K562 (cell line): ENCODE measurements around the gene TEAD3. TPM values are rescaled to one million over a fixed set of nuclear protein-coding genes. Genes with fewer than 3 reads are reported as not detected.

Source experiments
- ATAC-seq: fragments of 200-7000 bp; cut with Tn5 transposase; 3 replicates; pipeline ENCODE4 v1.9.1; 2020; ENCODE audit warnings: moderate library complexity
- BruUV-seq: library from RNA; stranded (reverse); fragments of 400-500 nt; replicated peaks from 2 replicates; lab custom pipeline; 2021; lab: Mats Ljungman, UMichigan
- CTCF ChIA-PET: fragments of 300-600 bp; formaldehyde crosslinking; extraction: SDS; loops from one replicate; lab custom pipeline; 2021; ENCODE audit warnings: low intra/inter-chr PET ratio; lab: Yijun Ruan, JAX
- POLR2A ChIA-PET: fragments of 300-600, 350-650 bp; sonication (Branson Sonifier 250); formaldehyde crosslinking; extraction: SDS; loops from one replicate; lab custom pipeline; 2021; ENCODE audit warnings: antibody characterized with exemption, inconsistent platforms; lab: Yijun Ruan, JAX
- DNase-seq, 4 experiments: peaks; one replicate each; pipeline versions ENCODE4 v3.0.0 to v3.0.0-alpha.2; 2011 to 2018; ENCODE audit warnings: low spot score in 3 of 4, mixed read lengths in 3 of 4; ENCODE audit errors: extremely low read depth in 1 of 4
- FAIRE-seq: peaks from 2 replicates; lab custom pipeline; 2011; peaks lifted over from hg19 to GRCh38; lab: Jason Lieb, UNC
- H2AFZ ChIP-seq: 2 replicates; pipeline ENCODE4 v1.6.0; 2011; ENCODE audit warnings: low read depth, low read length, control low read depth, inconsistent platforms
- H3K27ac ChIP-seq: fragments of 200-600 bp; 3 replicates; pipeline ENCODE4 v1.8.0; 2011; ENCODE audit warnings: low read depth, mild to moderate bottlenecking, control low read depth, inconsistent platforms, low read length, moderate library complexity, mixed read lengths; ENCODE audit errors: extremely low read depth
- H3K27me3 ChIP-seq, 2 experiments: fragments of 300-600 bp in 1 of 2; 2 replicates in 1 of 2; 3 replicates in 1 of 2; pipeline versions ENCODE4 v1.6.0 to v1.8.0; 2011; ENCODE audit warnings: inconsistent platforms in 2 of 2, low read length in 2 of 2, mild to moderate bottlenecking in 1 of 2, mixed read lengths in 1 of 2, moderate library complexity in 1 of 2; ENCODE audit not compliant: control insufficient read depth in 2 of 2, insufficient read depth in 2 of 2
- H3K36me3 ChIP-seq: fragments of 300-600 bp; 3 replicates; pipeline ENCODE4 v1.8.0; 2011; ENCODE audit warnings: mild to moderate bottlenecking, low read length, inconsistent platforms; ENCODE audit not compliant: control insufficient read depth, insufficient read depth
- H3K4me1 ChIP-seq, 2 experiments: fragments of 200-600 bp in 1 of 2; replicated peaks in 1 of 2; 2 replicates in 1 of 2; 3 replicates in 1 of 2; pipeline versions ENCODE4 v1.5.1 to v1.8.0; 2011; ENCODE audit warnings: inconsistent platforms in 2 of 2, low read length in 2 of 2, mild to moderate bottlenecking in 1 of 2, mixed read lengths in 1 of 2, moderate library complexity in 1 of 2; ENCODE audit not compliant: control insufficient read depth in 2 of 2, insufficient read depth in 2 of 2
- H3K4me2 ChIP-seq: 2 replicates; pipeline ENCODE4 v1.6.1; 2011; ENCODE audit warnings: low read length, control low read depth, inconsistent platforms, mixed read lengths; ENCODE audit not compliant: insufficient read depth
- H3K4me3 ChIP-seq: fragments of 200-600 bp; sonication (generic), shearing (Covaris generic); 2 replicates; pipeline ENCODE4 v1.5.1; 2016; ENCODE audit warnings: control low read depth, inconsistent platforms
- H3K79me2 ChIP-seq: fragments of 200-600 bp; 3 replicates; pipeline ENCODE4 v1.8.0; 2011; ENCODE audit warnings: low read length, inconsistent platforms; ENCODE audit not compliant: control insufficient read depth, insufficient read depth
- H3K9ac ChIP-seq, 2 experiments: 2 replicates each; pipeline versions ENCODE4 v1.6.0 to v1.6.1; 2011; ENCODE audit warnings: low read depth in 2 of 2, low read length in 2 of 2, control low read depth in 1 of 2, inconsistent platforms in 1 of 2, mild to moderate bottlenecking in 1 of 2, mixed read lengths in 1 of 2; ENCODE audit not compliant: insufficient read depth in 1 of 2
- H3K9me1 ChIP-seq: one replicate; pipeline ENCODE4 v1.6.0; 2011; ENCODE audit warnings: inconsistent platforms, mild to moderate bottlenecking, low read length, moderate library complexity; ENCODE audit not compliant: control insufficient read depth, insufficient read depth
- H3K9me3 ChIP-seq: replicated peaks from 2 replicates; pipeline ENCODE4 v1.5.1; 2011; ENCODE audit warnings: low read depth, low read length, inconsistent platforms; ENCODE audit not compliant: control insufficient read depth, insufficient read depth
- H4K20me1 ChIP-seq: replicated peaks from 2 replicates; pipeline ENCODE4 v1.6.1; 2011; ENCODE audit warnings: low read length, inconsistent platforms, mixed read lengths; ENCODE audit not compliant: control insufficient read depth, insufficient read depth
- BHLHE40 ChIP-seq: IDR thresholded peaks from 2 replicates; pipeline ENCODE4 v1.6.1; 2011; ENCODE audit warnings: low read length, improper control_type of control experiment
- CTBP1 ChIP-seq: fragments of 450-650 bp; IDR thresholded peaks from 2 replicates; pipeline ENCODE4 v1.6.1; 2016; ENCODE audit warnings: borderline replicate concordance
- ETS1 ChIP-seq: conservative IDR thresholded peaks from 2 replicates; pipeline ENCODE4 v1.6.1; 2011; ENCODE audit warnings: low read depth, mild to moderate bottlenecking, low read length; ENCODE audit not compliant: control insufficient read depth
- HDGF ChIP-seq: fragments of 450-650 bp; IDR thresholded peaks from 2 replicates; pipeline ENCODE4 v1.6.1; 2016
- HMGN3 ChIP-seq: IDR thresholded peaks from 2 replicates; pipeline ENCODE4 v1.6.1; 2011; ENCODE audit warnings: borderline replicate concordance, low read depth, mild to moderate bottlenecking, mixed read lengths, low read length; ENCODE audit not compliant: insufficient read length; ENCODE audit errors: extremely low read depth
- HOMEZ ChIP-seq: fragments of 250-450 bp; sonication (Bioruptor Pico); IDR thresholded peaks from 2 replicates; pipeline ENCODE4 v1.4.0; 2020; ENCODE audit warnings: mild to moderate bottlenecking, moderate library complexity
- JUND ChIP-seq, 2 experiments: IDR thresholded peaks; 2 replicates in 1 of 2; 3 replicates in 1 of 2; pipeline ENCODE4 v1.6.1; 2011; ENCODE audit warnings: borderline replicate concordance in 2 of 2, low read depth in 2 of 2, low read length in 2 of 2, improper control_type of control experiment in 1 of 2, missing biosample characterization in 1 of 2, missing genetic modification characterization in 1 of 2, missing genetic modification reagents in 1 of 2
- KDM2B ChIP-seq: fragments of 250-450 bp; sonication (Bioruptor Pico); IDR thresholded peaks from 2 replicates; pipeline ENCODE4 v1.8.0; 2021; ENCODE audit warnings: mild to moderate bottlenecking, moderate library complexity
- LCOR ChIP-seq: sonication (generic); formaldehyde crosslinking; IDR thresholded peaks from 2 replicates; pipeline ENCODE4 v1.8.0; 2022; ENCODE audit warnings: mild to moderate bottlenecking, missing genetic modification reagents
- NR0B1 ChIP-seq: fragments of 450-650 bp; IDR thresholded peaks from one replicate; pipeline ENCODE4 v1.6.1; 2018; ENCODE audit warnings: mild to moderate bottlenecking, moderate library complexity; ENCODE audit not compliant: partially characterized antibody
- SIN3A ChIP-seq, 2 experiments: fragments of 150-350 bp in 1 of 2; IDR thresholded peaks; 2 replicates each; pipeline ENCODE4 v1.6.1; 2011 to 2016; ENCODE audit warnings: borderline replicate concordance in 2 of 2, low read depth in 2 of 2, low read length in 2 of 2, mild to moderate bottlenecking in 2 of 2, moderate library complexity in 2 of 2; ENCODE audit not compliant: control insufficient read depth in 1 of 2
- ZBTB5 ChIP-seq: fragments of 450-650 bp; IDR thresholded peaks from 2 replicates; pipeline ENCODE4 v1.6.1; 2017; ENCODE audit warnings: antibody characterized with exemption
- ZNF277 ChIP-seq: fragments of 250-450 bp; sonication (Bioruptor Pico); IDR thresholded peaks from 2 replicates; pipeline ENCODE4 v1.8.0; 2022; ENCODE audit warnings: inconsistent platforms, mild to moderate bottlenecking, moderate library complexity, borderline replicate concordance
- WGBS: fragments of 100-300 bp; shearing (Covaris generic); methylation state at CpG from one replicate; pipeline ENCODE4 v1.1.6; 2016; ENCODE audit warnings: low coverage, mixed read lengths; ENCODE audit not compliant: insufficient coverage; ENCODE audit errors: missing lambda C conversion rate; 5-methylcytosine and 5-hydroxymethylcytosine counted together
- in situ Hi-C: fragments of 300-500 bp; cut with MboI; formaldehyde crosslinking; loops from 4 replicates; pipeline ENCODE4 v1.15.0; 2018; ENCODE audit warnings: inconsistent platforms, mixed read lengths
- intact Hi-C: fragments of 100-400 bp; cut with micrococcal nuclease; formaldehyde crosslinking; loops from 2 replicates; pipeline ENCODE4 v1.14.2; 2022
- polyA plus RNA-seq, 8 experiments: library from polyadenylated mRNA; depleted of rRNA in 4 of 8; stranded (reverse) in 5 of 8; unstranded in 3 of 8; fragments of >200 nt; fragmentation: Nextera tagmentation in 2 of 8; fragmentation: Illumina TruSeq in 1 of 8; extraction: Ambion mirVana in 2 of 8; extraction: Trizol in 1 of 8; gene quantifications; 2 replicates each; pipeline versions ENCODE4 v1.2.1 to v1.2.3, GENCODE V29; 2011 to 2014; ENCODE audit warnings: inconsistent platforms in 1 of 8, missing spikeins in 1 of 8
- total RNA-seq, 7 experiments: library from RNA; depleted of rRNA in 6 of 7; stranded (reverse); fragments of >200 nt in 6 of 7; fragmentation: Illumina TruSeq in 2 of 7; extraction: Trizol in 2 of 7; gene quantifications; 2 replicates each; pipeline versions ENCODE4 v1.2.1 to v1.2.3, GENCODE V29; 2011 to 2021; ENCODE audit warnings: low replicate concordance in 1 of 7

Gene TEAD3
- total and polyA plus RNA-seq, 9 of the 15 experiments (the other 6 are each of a cell fraction or from before 2014, with no cell fraction given): 0.63 to 13.2 (median 3.3) TPM

GRCh38 chr6:35470663-35471120 is 26.2 kb downstream of the TEAD3 start:
- POLR2A ChIA-PET: interaction anchor here (0.6 to 7.6 kb wide), 14 partner anchors 12 to 266 kb away, joined by 3 to 167 read pairs (median 6); partner anchors contain the start of genes ARMC12, DEF6 and TEAD3
- peaks cover 23 to 32% of the 10 kb centered on the region in 2 experiments; a peak in 4 of 5 replicates for H3K4me1 ChIP-seq
- CTCF ChIA-PET: no interaction called here
- peaks cover 44% of the 10 kb centered on the region for H3K79me2 ChIP-seq
- H2AFZ ChIP-seq: no peak overlapping the region
- DNase-seq: no peak
- H3K9me1 ChIP-seq: no peaks in the 10 kb centered on the region
- in situ Hi-C loops (no loop called here), intact Hi-C loops (no loop called here)
- no peaks in the 10 kb centered on the region; a peak in 1 of 5 replicates for H3K27me3 ChIP-seq
- H3K9me3 ChIP-seq: 0 out of 2 replicates have a peak, but pooled peaks cover 1% of the 10 kb centered on the region
- peak overlapping the region; percentile 100 for H3K4me2 ChIP-seq
- WGBS: 16% methylated on average over 3 of the region's 3 CpGs
- BruUV-seq: no TSS peak
- no peak for ATAC-seq
- H3K9ac ChIP-seq: peak overlapping the region; percentile 99 to 100; a peak in 3 of 4 replicates
- H3K4me3 ChIP-seq: peak overlapping the region; percentile 91
- peaks cover 72% of the 10 kb centered on the region for H3K36me3 ChIP-seq
- no peak for FAIRE-seq
- H3K27ac ChIP-seq: peak overlapping the region; percentile 47; the same call in 2 of the 3 replicates
- peaks cover 37% of the 10 kb centered on the region for H4K20me1 ChIP-seq
- TF ChIP-seq LCOR (no peak), ZNF277 (CRISPR knock-in tag) (no peak), HOMEZ (CRISPR knock-in tag) (no peak), BHLHE40 (0 out of 2 replicates have a peak, but pooled peaks have one; percentile 1), NR0B1 (no peak), ETS1 (no peak), HMGN3 (no peak), JUND (IDR thresholded peaks at IDR 0.05; ENCODE audit: borderline replicate concordance, low read depth, low read length) (no peak), JUND (tag; IDR thresholded peaks at IDR 0.05; ENCODE audit: borderline replicate concordance, low read depth, low read length) (no peak), CTBP1 (no peak), HDGF (no peak), KDM2B (no peak), ZBTB5 (no peak), SIN3A (IDR thresholded peaks at IDR 0.05; ENCODE audit: borderline replicate concordance in 2 of 2, control insufficient read depth in 1 of 2, low read depth in 2 of 2, low read length in 2 of 2) (peak; percentile 6 to 31; a peak in 1 of 4 replicates)
